IMR-90 (cell line): Measurements from ENCODE around the gene KIAA0513. TPM values are rescaled to one million over a fixed set of nuclear protein-coding genes. Genes with fewer than 3 reads are reported as not detected.
A peak's percentile ranks its signal among the peaks of the same experiment; 100 is the strongest.

Source experiments
- ATAC-seq: fragments of 200-7000 bp; cut with Tn5 transposase; 2 replicates; pipeline ENCODE4 v1.9.1; 2020; ENCODE audit warnings: low read depth, mild to moderate bottlenecking, moderate library complexity
- BruUV-seq: library from RNA; stranded (reverse); fragments of 400-500 nt; replicated peaks from 2 replicates; lab custom pipeline; 2021; lab: Mats Ljungman, UMichigan
- CTCF ChIA-PET: fragments of 300-600 bp; formaldehyde crosslinking; extraction: SDS; loops from one replicate; lab custom pipeline; 2021; ENCODE audit warnings: antibody characterized with exemption; lab: Yijun Ruan, JAX
- POLR2A ChIA-PET: fragments of 300-600 bp; sonication (Branson Sonifier 250); formaldehyde crosslinking; loops from one replicate; lab custom pipeline; 2022; ENCODE audit warnings: antibody characterized with exemption; ENCODE audit not compliant: unreplicated experiment; lab: Charles Lee
- DNase-seq: peaks from one replicate; pipeline ENCODE4 v3.0.0; 2013
- H2AFZ ChIP-seq: replicated peaks from 2 replicates; pipeline ENCODE3; 2013; ENCODE audit warnings: low read length, mild to moderate bottlenecking; ENCODE audit not compliant: poor library complexity
- H2AK5ac ChIP-seq: 2 replicates; pipeline ENCODE4 v1.6.1; 2013; ENCODE audit warnings: low read depth, low read length, inconsistent platforms
- H2AK9ac ChIP-seq: replicated peaks from 2 replicates; pipeline ENCODE3; 2013; ENCODE audit warnings: mild to moderate bottlenecking, low read depth, low read length, moderate library complexity; ENCODE audit not compliant: poor library complexity
- H2BK120ac ChIP-seq: 2 replicates; pipeline ENCODE4 v1.6.1; 2013; ENCODE audit warnings: low read depth, low read length, inconsistent platforms
- H2BK15ac ChIP-seq: 3 replicates; pipeline ENCODE4 v1.6.1; 2013; ENCODE audit warnings: low read depth, low read length, inconsistent platforms
- H2BK20ac ChIP-seq: 2 replicates; pipeline ENCODE4 v1.6.1; 2013; ENCODE audit warnings: low read depth, mild to moderate bottlenecking, inconsistent platforms, low read length, moderate library complexity
- H2BK5ac ChIP-seq: 2 replicates; pipeline ENCODE4 v1.6.1; 2013; ENCODE audit warnings: mild to moderate bottlenecking, low read depth, low read length, inconsistent platforms; ENCODE audit not compliant: poor library complexity, severe bottlenecking
- H3K14ac ChIP-seq: replicated peaks from 2 replicates; pipeline ENCODE4 v1.6.1; 2013; ENCODE audit warnings: low read depth, low read length, inconsistent platforms
- H3K18ac ChIP-seq: 2 replicates; pipeline ENCODE4 v1.6.1; 2013; ENCODE audit warnings: low read depth, low read length, control low read depth
- H3K23ac ChIP-seq: 2 replicates; pipeline ENCODE4 v1.6.1; 2013; ENCODE audit warnings: low read depth, low read length, inconsistent platforms
- H3K27ac ChIP-seq: 2 replicates; pipeline ENCODE4 v1.5.1; 2013; ENCODE audit warnings: mild to moderate bottlenecking, control low read depth, low read length; ENCODE audit not compliant: insufficient read depth
- H3K27me3 ChIP-seq: 2 replicates; pipeline ENCODE4 v1.6.1; 2013; ENCODE audit warnings: low read length; ENCODE audit not compliant: control insufficient read depth, insufficient read depth
- H3K36me3 ChIP-seq: 2 replicates; pipeline ENCODE4 v1.6.1; 2013; ENCODE audit warnings: low read length, mixed read lengths; ENCODE audit not compliant: control insufficient read depth, insufficient read depth
- H3K4ac ChIP-seq: 2 replicates; pipeline ENCODE4 v1.6.1; 2013; ENCODE audit warnings: low read depth, low read length, inconsistent platforms
- H3K4me1 ChIP-seq: 2 replicates; pipeline ENCODE4 v1.6.1; 2013; ENCODE audit warnings: low read length, mixed read lengths; ENCODE audit not compliant: control insufficient read depth, insufficient read depth
- H3K4me2 ChIP-seq: 2 replicates; pipeline ENCODE4 v1.6.1; 2013; ENCODE audit warnings: low read depth, mild to moderate bottlenecking, control low read depth, low read length, moderate library complexity
- H3K4me3 ChIP-seq: 2 replicates; pipeline ENCODE4 v1.5.1; 2013; ENCODE audit warnings: low read depth, mild to moderate bottlenecking, control low read depth, low read length, moderate library complexity; ENCODE audit not compliant: insufficient read depth
- H3K56ac ChIP-seq: 2 replicates; pipeline ENCODE4 v1.6.1; 2013; ENCODE audit warnings: low read length, inconsistent platforms; ENCODE audit not compliant: insufficient read depth; ENCODE audit errors: extremely low read depth
- H3K79me1 ChIP-seq, 2 experiments: 2 replicates each; pipeline ENCODE4 v1.6.1; 2013; ENCODE audit warnings: low read length in 2 of 2, inconsistent platforms in 1 of 2, low read depth in 1 of 2
- H3K9ac ChIP-seq: 2 replicates; pipeline ENCODE4 v1.6.1; 2013; ENCODE audit warnings: low read depth, low read length, control low read depth
- H3K9me1 ChIP-seq: 2 replicates; pipeline ENCODE4 v1.6.1; 2013; ENCODE audit warnings: low read length, inconsistent platforms; ENCODE audit not compliant: insufficient read depth
- H3K9me3 ChIP-seq: 2 replicates; pipeline ENCODE4 v1.6.1; 2013; ENCODE audit warnings: low read length; ENCODE audit not compliant: control insufficient read depth, insufficient read depth
- H4K20me1 ChIP-seq: 2 replicates; pipeline ENCODE4 v1.6.1; 2013; ENCODE audit warnings: low read length, inconsistent platforms; ENCODE audit not compliant: insufficient read depth
- H4K5ac ChIP-seq: 2 replicates; pipeline ENCODE4 v1.6.1; 2013; ENCODE audit warnings: mild to moderate bottlenecking, low read depth, low read length, control low read depth
- H4K8ac ChIP-seq, 2 experiments: 2 replicates each; pipeline ENCODE4 v1.6.1; 2013; ENCODE audit warnings: low read depth in 2 of 2, low read length in 2 of 2, control low read depth in 1 of 2, inconsistent platforms in 1 of 2
- H4K91ac ChIP-seq: 2 replicates; pipeline ENCODE4 v1.6.1; 2013; ENCODE audit warnings: low read depth, low read length, inconsistent platforms; ENCODE audit not compliant: insufficient read depth
- BHLHE40 ChIP-seq: fragments of 150-350 bp; IDR thresholded peaks from 2 replicates; pipeline ENCODE4 v1.6.1; 2016; ENCODE audit warnings: mild to moderate bottlenecking, low read depth, low read length
- CEBPB ChIP-seq: IDR thresholded peaks from 2 replicates; pipeline ENCODE4 v1.6.1; 2012; ENCODE audit warnings: low read depth, low read length, improper control_type of control experiment
- CHD1 ChIP-seq: IDR thresholded peaks from 2 replicates; pipeline ENCODE4 v1.6.1; 2012; ENCODE audit warnings: low read depth, low read length, improper control_type of control experiment
- ELK1 ChIP-seq: fragments of 150-350 bp; IDR thresholded peaks from 2 replicates; pipeline ENCODE4 v1.6.1; 2016; ENCODE audit warnings: low read depth, mild to moderate bottlenecking, low read length, moderate library complexity, borderline replicate concordance
- FOS ChIP-seq: fragments of 150-350 bp; IDR thresholded peaks from 2 replicates; pipeline ENCODE4 v1.6.1; 2016; ENCODE audit warnings: low read depth, low read length
- MAZ ChIP-seq: IDR thresholded peaks from 2 replicates; pipeline ENCODE4 v1.6.1; 2012; ENCODE audit warnings: low read depth, mild to moderate bottlenecking, low read length, improper control_type of control experiment, moderate library complexity, borderline replicate concordance
- MXI1 ChIP-seq: IDR thresholded peaks from 2 replicates; pipeline ENCODE4 v1.6.1; 2012; ENCODE audit warnings: low read depth, mild to moderate bottlenecking, low read length, moderate library complexity, borderline replicate concordance
- NFE2L2 ChIP-seq: fragments of 150-350 bp; IDR thresholded peaks from 2 replicates; pipeline ENCODE4 v1.6.1; 2016; ENCODE audit warnings: low read depth, mild to moderate bottlenecking, low read length
- POLR2A ChIP-seq: IDR thresholded peaks from 2 replicates; pipeline ENCODE4 v1.6.1; 2012; ENCODE audit warnings: mild to moderate bottlenecking, low read depth, low read length
- RAD21 ChIP-seq: IDR thresholded peaks from 2 replicates; pipeline ENCODE4 v1.6.1; 2012; ENCODE audit warnings: low read length, improper control_type of control experiment
- RCOR1 ChIP-seq: IDR thresholded peaks from 2 replicates; pipeline ENCODE4 v1.6.1; 2012; ENCODE audit warnings: mild to moderate bottlenecking, low read length, improper control_type of control experiment; ENCODE audit not compliant: insufficient replicate concordance
- RFX5 ChIP-seq: IDR thresholded peaks from 2 replicates; pipeline ENCODE4 v1.8.0; 2012; ENCODE audit warnings: low read depth, mild to moderate bottlenecking, low read length, moderate library complexity
- SMC3 ChIP-seq: fragments of 150-350 bp; IDR thresholded peaks from 2 replicates; pipeline ENCODE4 v1.6.1; 2016; ENCODE audit warnings: low read depth, mild to moderate bottlenecking, antibody characterized with exemption, low read length, moderate library complexity
- USF2 ChIP-seq: fragments of 150-350 bp; IDR thresholded peaks from 2 replicates; pipeline ENCODE4 v1.6.1; 2017; ENCODE audit warnings: mild to moderate bottlenecking, antibody characterized with exemption, low read length, low read depth
- WGBS, 2 experiments: methylation state at CpG; one replicate each; pipeline versions ENCODE4 v1.1.5 to v1.1.7; 2013; ENCODE audit warnings: missing lambda C conversion rate in 2 of 2; ENCODE audit not compliant: insufficient read length in 1 of 2; ENCODE audit errors: extremely low coverage in 2 of 2; 5-methylcytosine and 5-hydroxymethylcytosine counted together
- dilution Hi-C: fragments of 300-500 bp; cut with HindIII; formaldehyde crosslinking; loops from one replicate; pipeline ENCODE4 v1.14.3; 2018; ENCODE audit warnings: low sequenced_read_pairs; ENCODE audit not compliant: unreplicated experiment
- in situ Hi-C: fragments of 300-500 bp; cut with MboI; formaldehyde crosslinking; loops from 3 replicates; pipeline ENCODE4 v1.14.3; 2019; ENCODE audit warnings: low sequenced_read_pairs, inconsistent platforms, mixed read lengths
- intact Hi-C: fragments of 100-400 bp; cut with micrococcal nuclease; formaldehyde crosslinking; loops from 2 replicates; pipeline ENCODE4 v1.10.0; 2022
- polyA plus RNA-seq, 3 experiments: library from polyadenylated mRNA; depleted of rRNA; stranded (reverse); fragments of >200 nt; gene quantifications; 2 replicates each; pipeline ENCODE4 v1.2.3, GENCODE V29; 2012; ENCODE audit warnings: low replicate concordance in 1 of 3
- total RNA-seq: library from RNA; depleted of rRNA; stranded (reverse); fragments of >200 nt; gene quantifications from 2 replicates; pipeline ENCODE4 v1.2.3, GENCODE V29; 2012

KIAA0513 gene
- total and polyA plus RNA-seq, 2 of the 4 experiments (the other 2 are of a cell fraction): 9.5 TPM

- TF ChIP-seq NFE2L2 (no peak), CHD1 (no peak)
Observed at GRCh38 chr16:85004587-85005205, 22.9 kb upstream of the KIAA0513 start (continued).

- Histone ChIP-seq H2BK15ac (peak overlapping the region; percentile 98), H3K4me1 (peaks cover 46% of the 10 kb centered on the region), H3K36me3 (peaks cover 7% of the 10 kb centered on the region), H2BK20ac (peak overlapping the region; percentile 92), H3K4ac (peak overlapping the region; percentile 97), H2AK5ac (peak overlapping the region; percentile 96), H3K9me1 (peaks cover 42% of the 10 kb centered on the region), H4K8ac (peak overlapping the region; percentile 62 to 90), H4K20me1 (peaks cover 16% of the 10 kb centered on the region), H3K23ac (peak overlapping the region; percentile 98), H4K5ac (peak overlapping the region; percentile 90), H2BK5ac (peak overlapping the region; percentile 99), H3K27ac (peak overlapping the region; percentile 98), H3K9ac (peak overlapping the region; percentile 54), H3K56ac (peak overlapping the region; percentile 92), H2AK9ac (peak overlapping the region; percentile 82), H4K91ac (peak overlapping the region; percentile 93), H3K4me2 (peak overlapping the region; percentile 80), H3K14ac (peak overlapping the region; percentile 79), H3K4me3 (no peak overlapping the region), H3K18ac (peak overlapping the region; percentile 91), H2BK120ac (peak overlapping the region; percentile 92), H3K9me3 (no peaks in the 10 kb centered on the region), H3K27me3 (no peaks in the 10 kb centered on the region), H2AFZ (no peak overlapping the region), H3K79me1 (peaks cover 5 to 72% of the 10 kb centered on the region in 2 experiments; a peak in 3 of 4 replicates)
- ChIA-PET POLR2A (no interaction called here), CTCF (interaction anchor here (0.7 to 1.1 kb wide), 3 partner anchors 27 to 81 kb away, joined by 3 to 4 read pairs (median 3); no protein-coding TSS in a partner anchor)
- DNase-seq (peak; percentile 39), ATAC-seq (no peak)
- dilution Hi-C loops: no loop called here
- 81% methylated on average over 10 of the region's 11 CpGs; no CpG with 5 or more reads in 1 of the 2 experiments for WGBS, 2 experiments
- in situ Hi-C loops: no loop called here
- intact Hi-C loops: no loop called here
- no TSS peak for BruUV-seq
- TF ChIP-seq USF2 (no peak), RCOR1 (no peak), FOS (no peak), CEBPB (no peak), RFX5 (no peak), RAD21 (no peak), ELK1 (no peak), MXI1 (no peak), SMC3 (no peak), BHLHE40 (no peak), CHD1 (no peak), POLR2A (no peak), MAZ (no peak)
Observed at GRCh38 chr16:85005285-85006069, 22.1 kb upstream of the KIAA0513 start.
